ENCODE results near the gene DIP2C.

DNA sequence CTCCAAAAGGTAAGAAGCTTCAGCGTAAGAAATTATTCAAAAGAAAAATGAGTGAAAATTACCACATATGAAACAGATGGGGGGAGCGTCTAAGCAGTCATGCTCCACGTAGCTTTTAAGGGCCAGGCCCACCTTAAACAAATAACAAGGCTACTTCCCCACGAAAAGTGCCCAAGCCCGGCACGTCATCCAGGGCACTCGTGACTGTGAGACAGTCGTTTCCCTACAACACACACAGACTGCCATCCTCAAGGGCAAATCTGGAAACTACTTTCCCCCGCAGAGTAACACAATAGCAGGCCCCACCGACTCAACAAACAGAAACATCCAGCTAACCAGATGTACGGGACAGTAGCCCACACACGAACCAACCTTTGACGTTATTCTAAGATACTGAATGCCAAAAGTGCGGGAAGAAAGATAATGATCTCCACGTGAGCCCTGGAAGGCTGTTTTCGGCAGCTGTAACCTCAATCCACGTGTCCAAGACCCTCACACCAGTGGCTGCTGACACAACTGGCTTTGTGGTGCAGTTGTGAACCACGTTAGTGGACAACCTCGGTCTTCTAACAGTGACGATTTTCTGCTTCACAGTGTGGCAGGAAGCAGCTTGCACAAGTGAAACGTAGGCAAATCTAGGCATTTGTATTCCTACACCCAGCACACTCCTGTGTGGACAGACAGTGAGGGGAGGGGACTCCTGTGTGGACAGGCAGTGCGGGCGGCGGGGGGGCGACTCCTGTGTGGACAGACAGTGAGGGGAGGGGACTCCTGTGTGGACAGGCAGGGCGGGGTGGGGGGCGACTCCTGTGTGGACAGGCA, 302.5 kb downstream of the DIP2C start:
- TF ChIP-seq, protein P1, sequence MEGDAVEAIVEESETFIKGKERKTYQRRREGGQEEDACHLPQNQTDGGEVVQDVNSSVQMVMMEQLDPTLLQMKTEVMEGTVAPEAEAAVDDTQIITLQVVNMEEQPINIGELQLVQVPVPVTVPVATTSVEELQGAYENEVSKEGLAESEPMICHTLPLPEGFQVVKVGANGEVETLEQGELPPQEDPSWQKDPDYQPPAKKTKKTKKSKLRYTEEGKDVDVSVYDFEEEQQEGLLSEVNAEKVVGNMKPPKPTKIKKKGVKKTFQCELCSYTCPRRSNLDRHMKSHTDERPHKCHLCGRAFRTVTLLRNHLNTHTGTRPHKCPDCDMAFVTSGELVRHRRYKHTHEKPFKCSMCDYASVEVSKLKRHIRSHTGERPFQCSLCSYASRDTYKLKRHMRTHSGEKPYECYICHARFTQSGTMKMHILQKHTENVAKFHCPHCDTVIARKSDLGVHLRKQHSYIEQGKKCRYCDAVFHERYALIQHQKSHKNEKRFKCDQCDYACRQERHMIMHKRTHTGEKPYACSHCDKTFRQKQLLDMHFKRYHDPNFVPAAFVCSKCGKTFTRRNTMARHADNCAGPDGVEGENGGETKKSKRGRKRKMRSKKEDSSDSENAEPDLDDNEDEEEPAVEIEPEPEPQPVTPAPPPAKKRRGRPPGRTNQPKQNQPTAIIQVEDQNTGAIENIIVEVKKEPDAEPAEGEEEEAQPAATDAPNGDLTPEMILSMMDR (conservative IDR thresholded peaks at IDR 0.05): no peak
- no peak for TF ChIP-seq ZFX (IDR thresholded peaks at IDR 0.05)
